ENCODE results near the gene IMPG2.

GRCh38 chr3:101248736-101249135, 71.6 kb downstream of the IMPG2 start:
- TF ChIP-seq CTCF (conservative IDR thresholded peaks at IDR 0.05; ENCODE audit: low read depth, low read length) = no peak
- no peak for TF ChIP-seq EZH2 (IDR thresholded peaks at IDR 0.05; ENCODE audit: borderline replicate concordance, low read depth, low read length, poor library complexity, severe bottlenecking)

Data from A673 (cell line).